ENCODE data around the gene HOXD11.

DNA sequence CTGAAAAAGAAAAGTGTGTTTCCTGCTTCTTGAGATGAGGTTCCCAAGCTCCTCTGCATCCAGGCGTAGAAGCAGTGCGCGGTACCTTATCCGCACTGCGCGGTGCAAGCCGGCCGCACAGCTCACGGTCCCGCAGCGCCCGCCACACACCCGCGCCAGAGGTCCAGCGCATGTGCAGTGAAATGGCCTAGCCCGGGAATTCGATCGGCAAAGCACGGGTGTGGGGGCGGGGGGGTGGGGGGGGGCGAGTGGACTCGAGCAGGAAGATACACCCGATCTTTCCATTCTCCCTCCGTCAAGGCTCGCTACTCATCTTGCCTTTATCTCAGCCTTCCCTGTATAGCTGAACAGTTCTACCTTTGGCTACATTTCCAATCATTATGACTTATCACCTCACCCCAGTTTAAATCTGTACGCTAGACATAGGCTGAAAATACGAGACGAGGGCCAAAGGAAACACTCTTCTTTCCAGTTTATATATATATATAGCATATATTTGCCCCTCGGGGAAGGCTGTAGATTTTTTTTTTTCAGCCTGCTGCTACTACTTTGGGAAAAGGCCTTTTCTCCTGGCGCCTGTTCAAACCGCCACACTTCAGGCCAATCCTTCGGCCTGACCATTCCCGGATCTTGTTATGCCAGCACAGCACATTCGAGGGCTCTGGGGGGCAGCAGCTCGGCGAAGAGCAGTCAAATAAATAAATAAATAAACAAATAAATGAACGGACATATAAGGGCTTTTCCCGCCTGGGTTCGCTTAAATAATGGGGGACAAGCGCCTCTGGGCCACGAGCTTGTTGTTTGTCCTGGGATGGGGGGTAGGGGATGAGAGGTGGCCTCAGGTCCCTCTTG is 32.8 kb downstream of the HOXD11 start:
- TF ChIP-seq CTCF (IDR thresholded peaks at IDR 0.05) (no peak), POLR2A (IDR thresholded peaks at IDR 0.05) (no peak)

Measured in heart left ventricle (tissue), 13 donors.